Prostate gland (tissue), 2 donors: ENCODE measurements around the gene RBM45.

Source experiments
- POLR2A ChIP-seq: fragments of 450-650 bp; IDR thresholded peaks from one replicate; pipeline ENCODE4 v1.6.1; 2016; ENCODE audit warnings: antibody characterized with exemption, mild to moderate bottlenecking
- TF ChIP-seq, protein P1 (sequence below), 4 experiments: fragments of 200-600 bp in 2 of 4; fragments of 450-650 bp in 2 of 4; sonication (generic) in 2 of 4; IDR thresholded peaks; 1 replicate in 3 of 4; 2 replicates in 1 of 4; pipeline ENCODE4 v1.5.1; 2016 to 2019; ENCODE audit warnings: antibody characterized with exemption in 4 of 4, mild to moderate bottlenecking in 2 of 4, moderate library complexity in 2 of 4

DNA sequence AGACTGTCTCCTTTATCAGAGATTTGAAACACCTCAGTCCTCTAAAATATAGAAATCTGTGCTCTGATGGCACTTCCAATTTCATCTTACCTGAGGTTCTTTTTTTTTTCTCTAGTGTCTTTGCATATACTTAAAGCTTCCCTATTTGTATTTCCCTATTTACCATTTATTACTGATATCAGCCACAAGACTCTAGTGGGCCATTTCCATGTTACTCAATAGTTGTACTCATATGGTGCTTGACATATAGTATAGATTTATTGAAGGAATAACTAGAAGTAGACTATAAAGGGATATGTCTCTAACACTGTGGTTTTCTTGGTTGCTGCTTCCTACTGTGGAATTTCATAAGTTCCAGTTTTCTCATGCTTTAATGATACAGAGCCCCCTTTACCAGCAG, 3.0 kb downstream of the RBM45 start:
- TF ChIP-seq, protein P1, sequence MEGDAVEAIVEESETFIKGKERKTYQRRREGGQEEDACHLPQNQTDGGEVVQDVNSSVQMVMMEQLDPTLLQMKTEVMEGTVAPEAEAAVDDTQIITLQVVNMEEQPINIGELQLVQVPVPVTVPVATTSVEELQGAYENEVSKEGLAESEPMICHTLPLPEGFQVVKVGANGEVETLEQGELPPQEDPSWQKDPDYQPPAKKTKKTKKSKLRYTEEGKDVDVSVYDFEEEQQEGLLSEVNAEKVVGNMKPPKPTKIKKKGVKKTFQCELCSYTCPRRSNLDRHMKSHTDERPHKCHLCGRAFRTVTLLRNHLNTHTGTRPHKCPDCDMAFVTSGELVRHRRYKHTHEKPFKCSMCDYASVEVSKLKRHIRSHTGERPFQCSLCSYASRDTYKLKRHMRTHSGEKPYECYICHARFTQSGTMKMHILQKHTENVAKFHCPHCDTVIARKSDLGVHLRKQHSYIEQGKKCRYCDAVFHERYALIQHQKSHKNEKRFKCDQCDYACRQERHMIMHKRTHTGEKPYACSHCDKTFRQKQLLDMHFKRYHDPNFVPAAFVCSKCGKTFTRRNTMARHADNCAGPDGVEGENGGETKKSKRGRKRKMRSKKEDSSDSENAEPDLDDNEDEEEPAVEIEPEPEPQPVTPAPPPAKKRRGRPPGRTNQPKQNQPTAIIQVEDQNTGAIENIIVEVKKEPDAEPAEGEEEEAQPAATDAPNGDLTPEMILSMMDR (IDR thresholded peaks at IDR 0.05) = no peak
- no peak for TF ChIP-seq POLR2A
